DOHH2 (cell line): ENCODE measurements around the gene ZNF473.
A peak's percentile ranks its signal among the peaks of the same experiment; 100 is the strongest.
"Not testable (repeated sequence)": the region's sequence is repeated elsewhere in the genome, so short reads cannot be mapped to it uniquely, and the experiment has no call there.

ENCODE experiments used
- H3F3A ChIP-seq: fragments of 200-600 bp; sonication (generic), shearing (Covaris generic); 2 replicates; pipeline ENCODE4 v1.6.0; 2016; ENCODE audit warnings: antibody characterized with exemption, mild to moderate bottlenecking; ENCODE audit not compliant: control insufficient read depth, insufficient read depth
- H3K27ac ChIP-seq: fragments of 200-600 bp; sonication (generic); 2 replicates; pipeline ENCODE4 v1.5.1; 2014; ENCODE audit warnings: low read depth, mild to moderate bottlenecking, low read length, moderate library complexity
- H3K27me3 ChIP-seq: fragments of 200-600 bp; sonication (generic); 2 replicates; pipeline ENCODE4 v1.6.1; 2014; ENCODE audit warnings: mild to moderate bottlenecking, low read length, mixed read lengths; ENCODE audit not compliant: control insufficient read depth
- H3K36me3 ChIP-seq: fragments of 200-600 bp; sonication (generic); 2 replicates; pipeline ENCODE4 v1.6.1; 2014; ENCODE audit warnings: mild to moderate bottlenecking, low read length, moderate library complexity, mixed read lengths; ENCODE audit not compliant: control insufficient read depth
- H3K4me1 ChIP-seq: fragments of 200-600 bp; sonication (generic); 2 replicates; pipeline ENCODE4 v1.6.1; 2014; ENCODE audit warnings: mild to moderate bottlenecking, low read length, mixed read lengths; ENCODE audit not compliant: control insufficient read depth
- H3K4me2 ChIP-seq: fragments of 200-600 bp; sonication (generic); 2 replicates; pipeline ENCODE4 v1.6.0; 2014; ENCODE audit warnings: mild to moderate bottlenecking, low read length, moderate library complexity
- H3K4me3 ChIP-seq: fragments of 200-600 bp; sonication (generic); 2 replicates; pipeline ENCODE4 v1.5.1; 2014; ENCODE audit warnings: mild to moderate bottlenecking, low read length, mixed read lengths
- H3K79me2 ChIP-seq: fragments of 200-600 bp; sonication (generic); 2 replicates; pipeline ENCODE4 v1.6.1; 2014; ENCODE audit warnings: mild to moderate bottlenecking, low read length, mixed read lengths; ENCODE audit not compliant: control insufficient read depth
- H3K9me2 ChIP-seq: fragments of 200-600 bp; sonication (generic); replicated peaks from 2 replicates; pipeline ENCODE4 v1.6.1; 2014; ENCODE audit warnings: mild to moderate bottlenecking, low read length, mixed read lengths; ENCODE audit not compliant: control insufficient read depth
- H3K9me3 ChIP-seq: fragments of 200-600 bp; sonication (generic); 2 replicates; pipeline ENCODE4 v1.6.1; 2014; ENCODE audit warnings: antibody characterized with exemption, low read length, mixed read lengths; ENCODE audit not compliant: control insufficient read depth, insufficient read depth
- H4K20me1 ChIP-seq: fragments of 200-600 bp; sonication (generic); 2 replicates; pipeline ENCODE4 v1.6.0; 2014; ENCODE audit warnings: low read depth, mild to moderate bottlenecking, antibody characterized with exemption, low read length, moderate library complexity; ENCODE audit not compliant: control insufficient read depth, insufficient read depth
- CTCF ChIP-seq: fragments of 200-600 bp; sonication (generic); IDR thresholded peaks from one replicate; pipeline ENCODE4 v1.5.1; 2014; ENCODE audit warnings: antibody characterized with exemption, mild to moderate bottlenecking, low read depth, low read length; ENCODE audit not compliant: poor library complexity, severe bottlenecking
- EZH2phosphoT487 ChIP-seq: fragments of 200-600 bp; sonication (generic); IDR thresholded peaks from 2 replicates; pipeline ENCODE4 v1.6.1; 2017; ENCODE audit warnings: borderline replicate concordance, mild to moderate bottlenecking, antibody characterized with exemption, low read length, moderate library complexity, mixed read lengths

The ZNF473 gene

GRCh38 chr19:50067575-50067974, 41.8 kb downstream of the ZNF473 start:
- Histone ChIP-seq H3K9me3 (no peaks in the 10 kb centered on the region), H3K27me3 (no peaks in the 10 kb centered on the region)

DNA sequence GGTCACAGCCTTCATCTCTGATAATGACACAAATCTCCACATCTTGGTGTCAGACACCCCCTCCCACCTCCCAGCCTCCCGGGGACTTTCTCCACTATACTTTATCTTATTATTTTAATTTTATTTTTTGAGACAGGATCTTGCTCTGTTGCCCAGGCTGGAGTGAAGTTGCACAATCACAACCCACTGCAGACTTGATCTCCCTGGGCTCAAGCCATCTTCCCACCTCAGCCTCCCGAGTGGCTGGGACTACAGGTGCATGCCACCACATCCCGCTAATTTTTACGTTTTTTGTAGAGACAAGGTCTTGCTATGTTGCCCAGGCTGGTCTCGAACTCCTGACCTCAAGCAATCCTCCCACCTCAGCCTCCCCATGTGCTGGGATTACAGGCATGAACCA, 42.6 kb downstream of the ZNF473 start:
- not testable (repeated sequence) for H4K20me1 ChIP-seq, H3K27ac ChIP-seq, H3K27me3 ChIP-seq, H3K4me2 ChIP-seq, H3K36me3 ChIP-seq, H3K79me2 ChIP-seq, H3F3A ChIP-seq, H3K4me3 ChIP-seq, H3K9me2 ChIP-seq, H3K4me1 ChIP-seq, H3K9me3 ChIP-seq

More at GRCh38 chr19:50067575-50067974, 41.8 kb downstream of the ZNF473 start:
- H3K4me1 ChIP-seq, result no peaks in the 10 kb centered on the region
- no peaks in the 10 kb centered on the region for H3K36me3 ChIP-seq
- H3K27ac ChIP-seq, result no peak overlapping the region
- H3K79me2 ChIP-seq, result no peaks in the 10 kb centered on the region
- no peak overlapping the region for H3K4me3 ChIP-seq
- H3K4me2 ChIP-seq, result no peak overlapping the region
- H4K20me1 ChIP-seq, result no peaks in the 10 kb centered on the region
- H3K9me2 ChIP-seq, result no peaks in the 10 kb centered on the region
- TF ChIP-seq EZH2phosphoT487 (no peak), CTCF (no peak)
- no peaks in the 10 kb centered on the region for H3F3A ChIP-seq

DNA sequence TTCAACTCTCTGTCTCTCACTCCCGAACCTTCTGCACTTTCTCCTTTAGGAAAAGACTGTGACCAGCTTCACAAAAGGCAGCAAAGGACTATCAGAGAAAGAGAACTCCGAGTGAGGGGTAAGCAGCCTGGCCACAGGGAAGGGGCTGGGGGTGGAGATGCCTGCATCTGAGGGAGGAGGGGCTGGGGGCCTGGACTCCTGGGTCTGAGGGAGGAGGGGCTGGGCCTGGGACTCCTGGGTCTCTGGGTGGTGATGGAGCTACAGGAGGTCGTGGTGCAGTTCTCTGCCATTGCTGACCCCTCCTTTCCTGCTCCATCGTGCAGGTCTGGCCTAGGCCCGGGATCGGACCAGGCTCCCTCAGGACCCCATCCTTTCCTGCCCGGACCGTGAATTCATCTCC, 49.3 kb downstream of the ZNF473 start:
- H3K27me3 ChIP-seq, H3F3A ChIP-seq, H3K27ac ChIP-seq, H3K9me2 ChIP-seq, H3K79me2 ChIP-seq, H3K36me3 ChIP-seq, H3K4me1 ChIP-seq, H4K20me1 ChIP-seq, H3K4me3 ChIP-seq, H3K9me3 ChIP-seq, H3K4me2 ChIP-seq: not testable (repeated sequence)

DNA sequence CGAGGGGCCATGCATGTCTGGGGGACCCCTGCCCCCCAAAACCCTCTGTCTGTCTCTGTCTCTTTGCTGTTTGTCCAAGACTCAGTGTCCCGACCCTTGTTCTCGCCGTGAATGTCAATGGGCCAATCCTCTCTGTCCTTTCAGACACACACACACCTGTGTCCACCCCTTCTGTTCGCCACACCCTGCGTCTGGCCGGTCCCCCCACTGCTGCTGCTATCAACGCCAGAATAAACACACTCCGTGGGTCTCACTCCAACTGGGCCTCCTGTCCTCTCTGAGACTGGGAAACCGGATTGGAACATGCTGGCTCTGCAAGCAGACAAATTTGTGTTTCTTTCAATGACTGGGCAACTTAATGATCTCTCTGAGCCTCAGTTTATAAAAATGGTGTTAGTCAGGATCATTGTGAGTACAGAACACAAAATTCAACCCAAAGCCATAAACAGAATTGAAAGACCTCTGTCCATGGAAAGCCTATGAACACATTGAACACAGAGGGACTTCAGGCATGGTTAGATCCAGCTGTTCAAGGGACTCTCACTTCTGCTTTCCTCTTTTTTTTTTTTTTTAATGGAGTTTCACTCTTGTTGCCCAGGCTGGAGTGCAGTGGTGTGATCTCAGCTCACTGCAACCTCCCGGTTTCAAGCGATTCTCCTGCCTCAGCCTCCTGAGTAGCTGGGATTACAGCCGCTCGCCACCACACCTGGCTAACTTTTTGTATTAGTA, 50.0 kb downstream of the ZNF473 start:
- H3K9me3 ChIP-seq, H3F3A ChIP-seq, H3K4me3 ChIP-seq, H3K9me2 ChIP-seq, H4K20me1 ChIP-seq, H3K79me2 ChIP-seq, H3K27me3 ChIP-seq, H3K36me3 ChIP-seq, H3K27ac ChIP-seq, H3K4me1 ChIP-seq: not testable (repeated sequence)
- H3K4me2 ChIP-seq, result 0 out of 2 replicates have a peak overlapping the region, but pooled peaks have one; percentile 26

- not testable (repeated sequence) for H4K20me1 ChIP-seq, H3K4me1 ChIP-seq
Measured at GRCh38 chr19:50076581-50077355, 51.0 kb downstream of the ZNF473 start.

GRCh38 chr19:50079014-50079413, 53.2 kb downstream of the ZNF473 start:
- not testable (repeated sequence) for H3F3A ChIP-seq, H3K27me3 ChIP-seq, H3K4me2 ChIP-seq, H3K9me2 ChIP-seq, H3K9me3 ChIP-seq, H3K79me2 ChIP-seq, H3K4me3 ChIP-seq, H3K4me1 ChIP-seq, H4K20me1 ChIP-seq, H3K27ac ChIP-seq, H3K36me3 ChIP-seq

More at GRCh38 chr19:50076581-50077355, 51.0 kb downstream of the ZNF473 start:
- H3K27ac ChIP-seq, H3K4me3 ChIP-seq, H3K36me3 ChIP-seq, H3K9me3 ChIP-seq, H3K9me2 ChIP-seq, H3K79me2 ChIP-seq, H3K27me3 ChIP-seq, H3F3A ChIP-seq: not testable (repeated sequence)
- H3K4me2 ChIP-seq, result 0 out of 2 replicates have a peak overlapping the region, but pooled peaks have one; percentile 26

GRCh38 chr19:50084440-50084839, 58.6 kb downstream of the ZNF473 start:
- H3K79me2 ChIP-seq, result not testable (repeated sequence)

More at GRCh38 chr19:50084440-50084839, 58.6 kb downstream of the ZNF473 start:
- H3K4me1 ChIP-seq, H3K4me3 ChIP-seq, H3K27ac ChIP-seq, H3K27me3 ChIP-seq, H4K20me1 ChIP-seq, H3K9me3 ChIP-seq, H3K36me3 ChIP-seq, H3K9me2 ChIP-seq, H3F3A ChIP-seq, H3K4me2 ChIP-seq: not testable (repeated sequence)
